Smooth muscle cell (in vitro differentiated cells): ENCODE measurements around the gene KNDC1. TPM values are rescaled to one million over a fixed set of nuclear protein-coding genes. Genes with fewer than 3 reads are reported as not detected.
A peak's percentile ranks its signal among the peaks of the same experiment; 100 is the strongest.

Experiments used
- DNase-seq: peaks from one replicate; lab custom pipeline; 2025; ENCODE audit not compliant: unreplicated experiment; lab: John Stamatoyannopoulos, UW
- H2AFZ ChIP-seq: fragments of 200-600 bp; sonication (generic); 2 replicates; pipeline ENCODE4 v1.6.0; 2016; ENCODE audit warnings: antibody characterized with exemption, low read depth, mild to moderate bottlenecking
- H3F3A ChIP-seq: fragments of 200-600 bp; sonication (generic); 2 replicates; pipeline ENCODE4 v1.6.0; 2017; ENCODE audit warnings: antibody characterized with exemption, low read depth
- H3K27ac ChIP-seq: fragments of 200-600 bp; sonication (generic); 2 replicates; pipeline ENCODE4 v1.5.1; 2016; ENCODE audit warnings: low read depth, mild to moderate bottlenecking
- H3K27me3 ChIP-seq: fragments of 200-600 bp; sonication (generic); 2 replicates; pipeline ENCODE4 v1.6.1; 2016; ENCODE audit warnings: low read depth, mild to moderate bottlenecking
- H3K36me3 ChIP-seq: fragments of 200-600 bp; sonication (generic); 2 replicates; pipeline ENCODE4 v1.5.1; 2016; ENCODE audit warnings: low read depth
- H3K4me1 ChIP-seq: fragments of 200-600 bp; sonication (generic); 2 replicates; pipeline ENCODE4 v1.5.1; 2016; ENCODE audit warnings: low read depth
- H3K4me2 ChIP-seq: fragments of 200-600 bp; sonication (generic); 2 replicates; pipeline ENCODE4 v1.6.0; 2016; ENCODE audit warnings: mild to moderate bottlenecking
- H3K4me3 ChIP-seq: fragments of 200-600 bp; sonication (generic); 2 replicates; pipeline ENCODE4 v1.5.1; 2016; ENCODE audit warnings: mild to moderate bottlenecking
- H3K79me2 ChIP-seq: fragments of 200-600 bp; sonication (generic); 2 replicates; pipeline ENCODE4 v1.6.0; 2016; ENCODE audit warnings: low read depth, mild to moderate bottlenecking
- H3K9ac ChIP-seq: fragments of 200-600 bp; sonication (generic); 2 replicates; pipeline ENCODE4 v1.6.0; 2016; ENCODE audit warnings: low read depth
- H3K9me3 ChIP-seq: fragments of 200-600 bp; sonication (generic); replicated peaks from 2 replicates; pipeline ENCODE4 v1.5.1; 2016; ENCODE audit warnings: low read depth
- H4K20me1 ChIP-seq: fragments of 200-600 bp; sonication (generic); 2 replicates; pipeline ENCODE4 v1.6.0; 2016; ENCODE audit warnings: low read depth
- WGBS: methylation state at CpG from one replicate; pipeline ENCODE4 v1.1.7; 2016; ENCODE audit warnings: low lambda C conversion rate; 5-methylcytosine and 5-hydroxymethylcytosine counted together
- polyA plus RNA-seq: library from polyadenylated mRNA; unstranded; fragments of >200 nt; fragmentation: Nextera tagmentation; extraction: Ambion mirVana; gene quantifications from 2 replicates; pipeline ENCODE4 v1.2.1, GENCODE V29; 2016
- total RNA-seq: library from RNA; depleted of rRNA; stranded (reverse); fragments of >200 nt; gene quantifications from 2 replicates; pipeline ENCODE4 v1.2.3, GENCODE V29; 2014
- TF ChIP-seq, protein P1 (sequence below): fragments of 200-600 bp; sonication (generic); IDR thresholded peaks from 2 replicates; pipeline ENCODE4 v1.5.1; 2017; ENCODE audit warnings: borderline replicate concordance, mild to moderate bottlenecking, antibody characterized with exemption; ENCODE audit not compliant: insufficient read depth, poor library complexity, severe bottlenecking

The KNDC1 gene
- total and polyA plus RNA-seq, 2 experiments from 2014 or later: 2.3 to 3.1 TPM

DNA sequence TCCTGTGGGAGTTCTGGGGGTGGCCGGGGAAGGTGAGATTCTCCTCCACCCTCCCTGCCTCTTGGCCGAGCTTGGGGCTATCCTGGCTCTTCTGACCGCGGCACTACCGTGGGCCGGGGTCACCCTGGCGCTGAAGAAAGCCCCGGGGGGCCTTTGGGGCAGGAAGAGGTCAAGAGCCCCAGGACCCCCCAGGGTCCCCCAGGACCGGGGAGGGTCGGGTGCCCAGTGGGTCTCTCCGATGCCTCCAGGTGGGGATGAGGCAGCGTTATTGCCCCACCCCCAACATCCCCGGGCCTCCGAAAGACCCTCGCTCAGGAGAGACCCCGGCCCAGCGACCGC lies 439 bp upstream of the KNDC1 start:
- H3K4me2 ChIP-seq: peak overlapping the region; percentile 99
- no peak overlapping the region for H3K27ac ChIP-seq

DNA sequence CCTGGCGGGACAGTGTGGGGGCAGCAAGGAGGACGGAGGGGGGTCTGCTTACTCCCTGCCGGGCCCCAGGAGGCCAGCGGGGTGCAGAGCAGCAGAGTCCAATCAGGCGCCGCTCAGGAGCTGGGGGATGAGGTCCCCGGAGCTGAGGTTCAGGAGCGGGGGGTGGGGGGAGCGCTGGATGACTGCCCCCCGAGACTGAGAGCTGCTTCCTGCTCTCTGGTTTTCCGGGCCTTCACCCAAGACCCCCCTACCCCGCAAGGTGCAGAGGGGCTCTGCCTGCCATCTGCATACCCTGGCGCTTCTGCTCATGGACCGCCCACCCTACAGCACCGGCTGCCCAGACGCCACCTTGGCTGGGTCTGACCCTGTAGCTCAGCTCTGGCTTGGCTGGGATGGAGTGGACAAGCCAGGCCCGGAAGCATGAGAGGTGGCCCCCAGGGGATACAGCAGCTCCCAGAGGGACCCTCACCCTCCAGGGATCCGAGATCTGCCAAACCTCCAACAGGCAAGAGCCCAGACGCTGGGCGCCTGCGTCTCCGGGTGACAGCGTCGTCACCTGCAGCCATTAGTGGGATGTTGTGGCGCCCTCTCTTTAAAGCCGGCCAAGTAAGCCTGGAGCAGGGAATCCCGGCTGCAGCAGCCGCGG lies 930 bp downstream of the KNDC1 start:
- Histone ChIP-seq H4K20me1 (peaks cover 9% of the 10 kb centered on the region), H3K9ac (peak overlapping the region; percentile 54)
- WGBS: 8% methylated on average over 28 of the region's 29 CpGs

More for the DNA sequence above, 439 bp upstream of the KNDC1 start:
- Histone ChIP-seq H2AFZ (no peak overlapping the region), H3F3A (peaks cover 4% of the 10 kb centered on the region), H3K9ac (no peak overlapping the region), H3K36me3 (no peaks in the 10 kb centered on the region), H3K4me1 (peaks cover 17% of the 10 kb centered on the region), H3K27me3 (no peaks in the 10 kb centered on the region), H3K79me2 (no peaks in the 10 kb centered on the region), H3K9me3 (no peaks in the 10 kb centered on the region), H4K20me1 (peaks cover 9% of the 10 kb centered on the region), H3K4me3 (peak overlapping the region; percentile 77)
- TF ChIP-seq, protein P1, sequence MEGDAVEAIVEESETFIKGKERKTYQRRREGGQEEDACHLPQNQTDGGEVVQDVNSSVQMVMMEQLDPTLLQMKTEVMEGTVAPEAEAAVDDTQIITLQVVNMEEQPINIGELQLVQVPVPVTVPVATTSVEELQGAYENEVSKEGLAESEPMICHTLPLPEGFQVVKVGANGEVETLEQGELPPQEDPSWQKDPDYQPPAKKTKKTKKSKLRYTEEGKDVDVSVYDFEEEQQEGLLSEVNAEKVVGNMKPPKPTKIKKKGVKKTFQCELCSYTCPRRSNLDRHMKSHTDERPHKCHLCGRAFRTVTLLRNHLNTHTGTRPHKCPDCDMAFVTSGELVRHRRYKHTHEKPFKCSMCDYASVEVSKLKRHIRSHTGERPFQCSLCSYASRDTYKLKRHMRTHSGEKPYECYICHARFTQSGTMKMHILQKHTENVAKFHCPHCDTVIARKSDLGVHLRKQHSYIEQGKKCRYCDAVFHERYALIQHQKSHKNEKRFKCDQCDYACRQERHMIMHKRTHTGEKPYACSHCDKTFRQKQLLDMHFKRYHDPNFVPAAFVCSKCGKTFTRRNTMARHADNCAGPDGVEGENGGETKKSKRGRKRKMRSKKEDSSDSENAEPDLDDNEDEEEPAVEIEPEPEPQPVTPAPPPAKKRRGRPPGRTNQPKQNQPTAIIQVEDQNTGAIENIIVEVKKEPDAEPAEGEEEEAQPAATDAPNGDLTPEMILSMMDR: no peak
- WGBS: 29% methylated on average over 8 of the region's 18 CpGs
- no peak for DNase-seq

DNA sequence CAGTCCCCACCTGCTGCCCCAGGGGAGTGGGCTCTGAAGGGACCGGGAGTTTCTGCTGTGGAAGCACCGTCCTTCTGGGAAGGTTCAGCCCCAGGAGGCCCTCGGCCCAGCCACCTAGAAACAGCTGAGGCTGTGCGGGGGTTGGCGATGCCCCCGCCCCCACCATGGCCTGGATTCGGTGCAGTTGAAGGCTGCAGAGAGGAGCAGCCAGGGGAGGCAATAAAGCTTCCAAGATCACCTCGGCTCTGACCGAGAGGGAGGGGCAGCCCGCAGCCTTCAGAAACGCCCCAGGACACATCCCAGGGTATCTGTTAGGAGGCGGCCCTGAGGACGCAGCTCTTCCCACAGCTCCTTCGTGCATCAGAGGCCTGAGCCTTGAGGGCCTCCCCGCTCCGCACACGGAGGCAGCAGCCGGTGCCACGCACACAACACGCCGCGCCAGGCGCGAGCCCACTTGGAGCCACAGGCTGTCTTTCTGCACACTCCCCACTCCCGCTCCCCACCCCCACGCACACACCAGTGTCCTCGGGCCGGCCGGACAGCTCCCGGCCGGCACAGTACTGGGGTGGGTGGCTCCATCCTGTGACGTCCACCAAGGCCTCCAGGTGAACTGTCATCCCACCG lies 1.6 kb downstream of the KNDC1 start:
- Histone ChIP-seq H3K4me1 (peaks cover 17% of the 10 kb centered on the region), H3K27me3 (no peaks in the 10 kb centered on the region), H3K79me2 (no peaks in the 10 kb centered on the region), H4K20me1 (peaks cover 9% of the 10 kb centered on the region), H3K9me3 (no peaks in the 10 kb centered on the region), H3K9ac (no peak overlapping the region), H3F3A (peaks cover 4% of the 10 kb centered on the region), H3K4me3 (peak overlapping the region; percentile 77), H3K4me2 (peak overlapping the region; percentile 99), H3K27ac (no peak overlapping the region), H3K36me3 (no peaks in the 10 kb centered on the region), H2AFZ (no peak overlapping the region)
- no peak for DNase-seq
- TF ChIP-seq, protein P1: no peak
- 61% methylated on average over 33 of the region's 33 CpGs for WGBS

More for the DNA sequence above, 930 bp downstream of the KNDC1 start:
- H3K4me2 ChIP-seq: peak overlapping the region; percentile 99
- peaks cover 17% of the 10 kb centered on the region for H3K4me1 ChIP-seq
- H3K36me3 ChIP-seq: no peaks in the 10 kb centered on the region
- no peaks in the 10 kb centered on the region for H3K9me3 ChIP-seq
- TF ChIP-seq, protein P1: no peak
- peak overlapping the region; percentile 84 for H2AFZ ChIP-seq
- no peak overlapping the region for H3K27ac ChIP-seq
- H3K27me3 ChIP-seq: no peaks in the 10 kb centered on the region
- no peaks in the 10 kb centered on the region for H3K79me2 ChIP-seq
- no peak for DNase-seq
- peak overlapping the region; percentile 77 for H3K4me3 ChIP-seq
- H3F3A ChIP-seq: peaks cover 4% of the 10 kb centered on the region
